Activated naive CD8-positive, alpha-beta T cell treated with anti-CD3 and anti-CD28 coated beads, Interleukin-2, amount 10 ng/mL, durations not matched to agents 7 days and 5 days (primary cell): ENCODE results near the gene SLC22A6. TPM values are rescaled to one million over a fixed set of nuclear protein-coding genes. Genes with fewer than 3 reads are reported as not detected.
A peak's percentile ranks its signal among the peaks of the same experiment; 100 is the strongest.

Source experiments
- ATAC-seq: fragments of 150-1000 bp; cut with Tn5 transposase; one replicate; pipeline ENCODE4 v1.10.0; 2021; ENCODE audit warnings: low read depth, moderate library complexity
- POLR2A ChIA-PET: fragments of 350-600 bp; sonication (Branson Sonifier 250); formaldehyde crosslinking; loops from one replicate; lab custom pipeline; 2021; ENCODE audit warnings: antibody characterized with exemption; lab: Charles Lee
- DNase-seq: peaks from one replicate; pipeline ENCODE4 v3.0.0; 2021
- H3K27ac Mint-ChIP-seq: one replicate; pipeline ENCODE4 v1.8.0; 2022; ENCODE audit warnings: mild to moderate bottlenecking, mixed read lengths
- H3K27me3 Mint-ChIP-seq: one replicate; pipeline ENCODE4 v1.8.0; 2022; ENCODE audit warnings: mild to moderate bottlenecking, moderate library complexity, mixed read lengths
- H3K36me3 Mint-ChIP-seq: one replicate; pipeline ENCODE4 v1.8.0; 2021; ENCODE audit warnings: mild to moderate bottlenecking, mixed read lengths
- H3K4me1 Mint-ChIP-seq: one replicate; pipeline ENCODE4 v1.8.0; 2021; ENCODE audit warnings: mixed read lengths
- H3K4me3 Mint-ChIP-seq: one replicate; pipeline ENCODE4 v1.8.0; 2022; ENCODE audit warnings: mild to moderate bottlenecking, moderate library complexity, mixed read lengths
- H3K9me3 Mint-ChIP-seq: one replicate; pipeline ENCODE4 v1.8.0; 2021; ENCODE audit warnings: mixed read lengths
- total RNA-seq, 2 experiments: library from RNA; stranded (reverse); gene quantifications; one replicate each; pipeline ENCODE4 v1.2.3, GENCODE V29; 2021

SLC22A6 gene
- not detected for total RNA-seq

- no peaks in the 10 kb centered on the region for H3K36me3 Mint-ChIP-seq
- no peaks in the 10 kb centered on the region for H3K9me3 Mint-ChIP-seq
- no peak within 1 kb of the TSS for H3K4me3 Mint-ChIP-seq
- POLR2A ChIA-PET, result no interaction called here
- no peak within 1 kb of the TSS for H3K27ac Mint-ChIP-seq
- H3K27me3 Mint-ChIP-seq, result peaks cover 6% of the 10 kb centered on the region
- ATAC-seq, result no peak
- no peaks in the 10 kb centered on the region for H3K4me1 Mint-ChIP-seq
- no peak for DNase-seq
These were observed at the start of gene SLC22A6 for GRCh38 chr11:62984451-62984991. Gene SLC22A6, minus strand, starts transcription at chr11:62984967. Its CDS starts 277 bp downstream, at chr11:62984690.

GRCh38 chr11:63032457-63032856 is 47.7 kb upstream of the SLC22A6 start:
- DNase-seq, result no peak
- POLR2A ChIA-PET, result no interaction called here
- ATAC-seq, result no peak
- Mint-ChIP-seq H3K4me1 (peaks cover 2% of the 10 kb centered on the region), H3K36me3 (no peaks in the 10 kb centered on the region), H3K9me3 (no peaks in the 10 kb centered on the region), H3K4me3 (no peak overlapping the region), H3K27me3 (peaks cover 9% of the 10 kb centered on the region), H3K27ac (no peak overlapping the region)

- Mint-ChIP-seq H3K4me3 (no peak overlapping the region), H3K27ac (no peak overlapping the region), H3K27me3 (peaks cover 11% of the 10 kb centered on the region), H3K36me3 (no peaks in the 10 kb centered on the region), H3K9me3 (no peaks in the 10 kb centered on the region), H3K4me1 (peaks cover 2% of the 10 kb centered on the region)
- DNase-seq, result peak; percentile 85
- peak; percentile 77 for ATAC-seq
- POLR2A ChIA-PET, result no interaction called here
These were observed 39.3 kb upstream of the SLC22A6 start for GRCh38 chr11:63023841-63024648.

DNA sequence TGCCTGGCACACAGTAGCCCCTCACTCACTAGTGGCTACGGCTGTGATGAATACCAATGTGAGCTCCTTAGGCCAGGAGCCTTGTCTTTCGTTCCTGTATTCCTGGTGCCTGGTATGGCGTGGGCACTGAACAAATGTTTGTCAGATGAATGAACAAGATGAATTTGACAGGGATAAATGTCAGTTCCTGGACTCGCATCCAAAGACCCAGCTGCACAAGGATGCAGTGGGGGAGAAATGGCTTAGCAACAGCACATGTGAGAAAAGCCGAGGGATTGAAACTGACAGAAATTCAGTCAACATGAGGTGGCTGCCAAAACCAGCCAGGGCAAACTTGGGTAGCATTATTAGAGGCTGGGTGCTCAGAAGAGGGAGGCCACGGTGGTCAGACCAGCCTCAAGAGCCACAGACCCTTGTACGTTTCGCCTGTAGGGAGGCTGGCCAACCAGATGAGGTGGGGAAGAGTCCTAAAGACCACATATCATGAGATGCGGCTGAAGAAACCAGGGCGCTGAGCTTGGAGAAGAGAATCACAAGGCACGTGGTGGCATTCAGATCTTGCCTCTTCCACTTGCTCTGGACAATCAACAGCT is 38.6 kb upstream of the SLC22A6 start:
- no peak overlapping the region for H3K27ac Mint-ChIP-seq
- POLR2A ChIA-PET, result no interaction called here
- peaks cover 13% of the 10 kb centered on the region for H3K27me3 Mint-ChIP-seq
- no peaks in the 10 kb centered on the region for H3K9me3 Mint-ChIP-seq
- H3K4me1 Mint-ChIP-seq, result peaks cover 2% of the 10 kb centered on the region
- ATAC-seq (no peak), DNase-seq (no peak)
- no peak overlapping the region for H3K4me3 Mint-ChIP-seq
- H3K36me3 Mint-ChIP-seq, result no peaks in the 10 kb centered on the region

- ATAC-seq, result no peak
- POLR2A ChIA-PET, result interaction anchor here (0.7 kb wide), 1 partner anchor 119 kb away, joined by 4 read pairs; no protein-coding TSS in a partner anchor
- Mint-ChIP-seq H3K9me3 (no peaks in the 10 kb centered on the region), H3K36me3 (no peaks in the 10 kb centered on the region), H3K27me3 (peaks cover 18% of the 10 kb centered on the region), H3K4me3 (no peak overlapping the region), H3K27ac (no peak overlapping the region), H3K4me1 (peaks cover 2% of the 10 kb centered on the region)
- no peak for DNase-seq
These were observed 37.7 kb upstream of the SLC22A6 start for GRCh38 chr11:63022441-63022840.

- Mint-ChIP-seq H3K27ac (no peak overlapping the region), H3K4me1 (peaks cover 2% of the 10 kb centered on the region), H3K4me3 (no peak overlapping the region), H3K9me3 (no peaks in the 10 kb centered on the region), H3K36me3 (no peaks in the 10 kb centered on the region), H3K27me3 (peaks cover 16% of the 10 kb centered on the region)
- ATAC-seq, result no peak
- POLR2A ChIA-PET, result no interaction called here
- peak; percentile 39 for DNase-seq
These were observed 36.0 kb upstream of the SLC22A6 start for GRCh38 chr11:63020671-63021291.

DNA sequence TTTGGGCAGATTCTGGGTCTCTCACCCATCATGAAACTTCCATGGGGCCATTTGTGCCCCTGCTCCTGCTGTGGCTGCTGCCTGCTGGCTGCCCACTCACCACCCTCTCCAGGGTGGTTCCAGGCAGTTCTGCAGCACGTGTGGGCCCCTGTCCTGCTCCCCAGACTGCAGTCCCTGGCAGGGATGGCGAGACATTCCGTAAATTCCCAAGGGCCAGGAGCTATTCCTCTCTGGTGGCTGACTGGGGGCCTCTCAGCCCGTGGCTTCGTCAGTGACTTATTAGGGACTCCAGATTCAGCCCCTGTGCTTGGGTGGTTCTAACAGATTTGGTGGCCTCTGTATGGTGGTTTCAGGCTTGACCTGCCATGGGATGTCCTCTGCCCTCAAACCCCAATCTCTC is 34.7 kb upstream of the SLC22A6 start:
- peaks cover 7% of the 10 kb centered on the region for H3K27me3 Mint-ChIP-seq
- H3K4me3 Mint-ChIP-seq, result no peak overlapping the region
- ATAC-seq (no peak), DNase-seq (no peak)
- peaks cover 2% of the 10 kb centered on the region for H3K4me1 Mint-ChIP-seq
- H3K27ac Mint-ChIP-seq, result no peak overlapping the region
- H3K9me3 Mint-ChIP-seq, result no peaks in the 10 kb centered on the region
- POLR2A ChIA-PET, result no interaction called here
- no peaks in the 10 kb centered on the region for H3K36me3 Mint-ChIP-seq

- POLR2A ChIA-PET, result no interaction called here
- no peak overlapping the region for H3K27ac Mint-ChIP-seq
- no peaks in the 10 kb centered on the region for H3K9me3 Mint-ChIP-seq
- no peak overlapping the region for H3K4me3 Mint-ChIP-seq
- ATAC-seq (no peak), DNase-seq (no peak)
- peaks cover 7% of the 10 kb centered on the region for H3K27me3 Mint-ChIP-seq
- H3K4me1 Mint-ChIP-seq, result no peaks in the 10 kb centered on the region
- no peaks in the 10 kb centered on the region for H3K36me3 Mint-ChIP-seq
These were observed 32.7 kb upstream of the SLC22A6 start for GRCh38 chr11:63017306-63017974.

GRCh38 chr11:63015521-63016215 is 30.9 kb upstream of the SLC22A6 start, which contains the start of gene SLC22A8:
Gene SLC22A8, minus strand, starts transcription at chr11:63015841. Its CDS starts 883 bp downstream, at chr11:63014958.
- POLR2A ChIA-PET, result no interaction called here
- Mint-ChIP-seq H3K27me3 (peaks cover 7% of the 10 kb centered on the region), H3K4me3 (no peak within 1 kb of the TSS), H3K27ac (no peak within 1 kb of the TSS), H3K4me1 (no peaks in the 10 kb centered on the region), H3K36me3 (no peaks in the 10 kb centered on the region), H3K9me3 (no peaks in the 10 kb centered on the region)
- no peak for DNase-seq
- no peak for ATAC-seq

- no peak for ATAC-seq
- Mint-ChIP-seq H3K27ac (no peak overlapping the region), H3K4me3 (no peak overlapping the region), H3K4me1 (no peaks in the 10 kb centered on the region), H3K9me3 (no peaks in the 10 kb centered on the region), H3K36me3 (no peaks in the 10 kb centered on the region), H3K27me3 (peaks cover 9% of the 10 kb centered on the region)
- POLR2A ChIA-PET, result no interaction called here
- no peak for DNase-seq
These were observed 29.8 kb upstream of the SLC22A6 start for GRCh38 chr11:63014408-63015055.

DNA sequence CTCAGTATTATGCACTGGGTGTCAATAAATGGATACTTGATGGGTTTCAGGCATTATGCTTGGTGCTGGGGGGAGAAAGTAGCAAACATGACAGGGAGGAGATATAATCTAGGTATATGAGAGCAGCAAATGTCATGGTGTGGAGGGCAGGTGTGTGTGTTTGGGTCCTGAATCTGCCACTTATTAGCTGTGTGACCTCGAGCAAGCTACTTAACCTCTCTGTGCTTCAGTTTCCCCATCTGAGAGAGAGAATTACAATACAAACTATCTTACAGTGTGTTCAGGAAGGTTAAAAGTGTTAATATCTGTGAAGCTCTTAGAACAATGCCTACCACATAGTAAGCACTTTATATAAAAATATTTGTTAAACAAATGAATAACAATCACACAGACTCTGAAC is 28.1 kb upstream of the SLC22A6 start:
- no peaks in the 10 kb centered on the region for H3K9me3 Mint-ChIP-seq
- H3K4me1 Mint-ChIP-seq, result no peaks in the 10 kb centered on the region
- H3K36me3 Mint-ChIP-seq, result no peaks in the 10 kb centered on the region
- H3K27ac Mint-ChIP-seq, result no peak overlapping the region
- ATAC-seq (no peak), DNase-seq (no peak)
- POLR2A ChIA-PET, result no interaction called here
- H3K27me3 Mint-ChIP-seq, result peaks cover 2% of the 10 kb centered on the region
- no peak overlapping the region for H3K4me3 Mint-ChIP-seq

- Mint-ChIP-seq H3K27ac (no peak overlapping the region), H3K27me3 (peaks cover 2% of the 10 kb centered on the region), H3K4me3 (no peak overlapping the region), H3K9me3 (no peaks in the 10 kb centered on the region), H3K36me3 (no peaks in the 10 kb centered on the region), H3K4me1 (no peaks in the 10 kb centered on the region)
- POLR2A ChIA-PET, result no interaction called here
- no peak for DNase-seq
- ATAC-seq, result no peak
These were observed 27.7 kb upstream of the SLC22A6 start for GRCh38 chr11:63012430-63012829.
